HG02798 (cell line): Measurements from ENCODE around the gene PLPP6.

ENCODE experiments used
- ATAC-seq: cut with Tn5 transposase; IDR thresholded peaks from one replicate; pipeline ENCODE4 v1.9.1; 2021; ENCODE audit warnings: mild to moderate bottlenecking; ENCODE audit not compliant: unreplicated experiment, poor library complexity

Gene PLPP6

GRCh38 chr9:4689021-4689420 lies 26.9 kb downstream of the PLPP6 start:
- no peak for ATAC-seq

GRCh38 chr9:4689687-4690104 lies 27.6 kb downstream of the PLPP6 start:
- ATAC-seq, result peak; percentile 84

- peak; percentile 37 for ATAC-seq
Observed at GRCh38 chr9:4690144-4690543, 28.1 kb downstream of the PLPP6 start.

- ATAC-seq, result no peak
Observed at GRCh38 chr9:4691795-4692194, 29.7 kb downstream of the PLPP6 start.

GRCh38 chr9:4700091-4700490 lies 38.0 kb downstream of the PLPP6 start:
- ATAC-seq, result no peak

- no peak for ATAC-seq
Observed at GRCh38 chr9:4700932-4701331, 38.8 kb downstream of the PLPP6 start.

- ATAC-seq, result no peak
Observed at GRCh38 chr9:4701526-4701925, 39.4 kb downstream of the PLPP6 start.

GRCh38 chr9:4704129-4704528 lies 42.0 kb downstream of the PLPP6 start:
- ATAC-seq, result no peak

GRCh38 chr9:4706021-4706420 lies 43.9 kb downstream of the PLPP6 start:
- no peak for ATAC-seq

GRCh38 chr9:4706971-4707622 lies 45.0 kb downstream of the PLPP6 start:
- no peak for ATAC-seq

- no peak for ATAC-seq
Observed at GRCh38 chr9:4709380-4709779, 47.3 kb downstream of the PLPP6 start.

- ATAC-seq, result no peak
Observed at GRCh38 chr9:4713849-4714248, 51.8 kb downstream of the PLPP6 start.

- ATAC-seq, result no peak
Observed at GRCh38 chr9:4714266-4715016, 52.3 kb downstream of the PLPP6 start.
